Tibial nerve (tissue), 4 donors: Measurements from ENCODE around the gene HSPA6.
"Not testable (repeated sequence)": the region's sequence is repeated elsewhere in the genome, so short reads cannot be mapped to it uniquely, and the experiment has no call there.

ENCODE experiments used
- EP300 ChIP-seq, 2 donors: sonication (generic); formaldehyde crosslinking; IDR thresholded peaks; one replicate each; pipeline ENCODE4 v1.6.1; 2017; ENCODE audit warnings: antibody characterized with exemption in 2 of 2, mild to moderate bottlenecking in 1 of 2
- POLR2A ChIP-seq, 2 donors: fragments of 450-650 bp; IDR thresholded peaks; one replicate each; pipeline ENCODE4 v1.6.1; 2017; ENCODE audit warnings: antibody characterized with exemption in 2 of 2, mild to moderate bottlenecking in 2 of 2, moderate library complexity in 2 of 2
- TF ChIP-seq, protein P1 (sequence below), 5 experiments: fragments of 200-600 bp in 3 of 5; fragments of 450-650 bp in 2 of 5; sonication (generic) in 3 of 5; IDR thresholded peaks; one replicate each; pipeline ENCODE4 v1.5.1; 2016 to 2019; ENCODE audit warnings: antibody characterized with exemption in 5 of 5, mild to moderate bottlenecking in 3 of 5, moderate library complexity in 2 of 5

DNA sequence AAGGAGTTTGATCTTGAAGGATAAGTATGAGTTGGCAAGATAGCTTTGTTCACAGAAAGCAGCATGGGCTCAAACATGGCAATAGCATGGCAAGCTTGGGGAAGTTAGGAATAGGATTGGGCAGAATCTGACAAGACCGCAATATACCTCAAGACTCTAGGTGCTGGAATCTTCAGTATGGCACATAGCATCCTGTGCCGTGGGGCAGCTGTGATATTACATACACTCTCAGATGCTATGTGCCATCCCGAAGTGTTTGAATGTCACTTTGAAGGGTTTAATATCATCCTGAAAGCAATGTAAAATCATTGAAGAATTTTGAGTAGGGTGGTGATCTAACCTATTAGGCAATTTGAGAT, 42.2 kb downstream of the HSPA6 start:
- TF ChIP-seq, protein P1, sequence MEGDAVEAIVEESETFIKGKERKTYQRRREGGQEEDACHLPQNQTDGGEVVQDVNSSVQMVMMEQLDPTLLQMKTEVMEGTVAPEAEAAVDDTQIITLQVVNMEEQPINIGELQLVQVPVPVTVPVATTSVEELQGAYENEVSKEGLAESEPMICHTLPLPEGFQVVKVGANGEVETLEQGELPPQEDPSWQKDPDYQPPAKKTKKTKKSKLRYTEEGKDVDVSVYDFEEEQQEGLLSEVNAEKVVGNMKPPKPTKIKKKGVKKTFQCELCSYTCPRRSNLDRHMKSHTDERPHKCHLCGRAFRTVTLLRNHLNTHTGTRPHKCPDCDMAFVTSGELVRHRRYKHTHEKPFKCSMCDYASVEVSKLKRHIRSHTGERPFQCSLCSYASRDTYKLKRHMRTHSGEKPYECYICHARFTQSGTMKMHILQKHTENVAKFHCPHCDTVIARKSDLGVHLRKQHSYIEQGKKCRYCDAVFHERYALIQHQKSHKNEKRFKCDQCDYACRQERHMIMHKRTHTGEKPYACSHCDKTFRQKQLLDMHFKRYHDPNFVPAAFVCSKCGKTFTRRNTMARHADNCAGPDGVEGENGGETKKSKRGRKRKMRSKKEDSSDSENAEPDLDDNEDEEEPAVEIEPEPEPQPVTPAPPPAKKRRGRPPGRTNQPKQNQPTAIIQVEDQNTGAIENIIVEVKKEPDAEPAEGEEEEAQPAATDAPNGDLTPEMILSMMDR (IDR thresholded peaks at IDR 0.05), result not testable (repeated sequence)
- TF ChIP-seq POLR2A, EP300 (IDR thresholded peaks at IDR 0.05): not testable (repeated sequence)
